Measurements from ENCODE around the gene CRB3.

The CRB3 gene

GRCh38 chr19:6448045-6448444 is 16.0 kb upstream of the CRB3 start:
- H3K4me3 ChIP-seq (ENCODE audit: low read depth, low read length): no peak overlapping the region
- ChIA-PET CTCF (no interaction called here), POLR2A (no interaction called here)
- no peak for DNase-seq (ENCODE audit: low read depth, low spot score)
- no peak for TF ChIP-seq CTCF (IDR thresholded peaks at IDR 0.05; ENCODE audit: insufficient read depth, low read length, missing control alignments)

GRCh38 chr19:6450166-6450565 is 13.9 kb upstream of the CRB3 start:
- DNase-seq (ENCODE audit: low read depth, low spot score): no peak
- CTCF ChIA-PET: no interaction called here

GRCh38 chr19:6451583-6452222 is 12.4 kb upstream of the CRB3 start:
- DNase-seq (ENCODE audit: low read depth, low spot score): no peak
- no peak overlapping the region for H3K4me3 ChIP-seq (ENCODE audit: low read depth, low read length)
- ChIA-PET CTCF (no interaction called here), POLR2A (no interaction called here)
- no peak for TF ChIP-seq CTCF (IDR thresholded peaks at IDR 0.05; ENCODE audit: insufficient read depth, low read length, missing control alignments)

More at GRCh38 chr19:6450166-6450565, 13.9 kb upstream of the CRB3 start:
- no peak overlapping the region for H3K4me3 ChIP-seq (ENCODE audit: low read depth, low read length)
- no peak for TF ChIP-seq CTCF (IDR thresholded peaks at IDR 0.05; ENCODE audit: insufficient read depth, low read length, missing control alignments)
- POLR2A ChIA-PET: no interaction called here

- ChIA-PET CTCF (no interaction called here), POLR2A (no interaction called here)
- no peak overlapping the region for H3K4me3 ChIP-seq (ENCODE audit: low read depth, low read length)
- TF ChIP-seq CTCF (IDR thresholded peaks at IDR 0.05; ENCODE audit: insufficient read depth, low read length, missing control alignments): no peak
- DNase-seq (ENCODE audit: low read depth, low spot score): no peak
Observed at GRCh38 chr19:6452223-6452614, 11.9 kb upstream of the CRB3 start.

- no peak for TF ChIP-seq CTCF (IDR thresholded peaks at IDR 0.05; ENCODE audit: insufficient read depth, low read length, missing control alignments)
- CTCF ChIA-PET: no interaction called here
- no peak for DNase-seq (ENCODE audit: low read depth, low spot score)
- POLR2A ChIA-PET: no interaction called here
- H3K4me3 ChIP-seq (ENCODE audit: low read depth, low read length): no peak overlapping the region
Observed at GRCh38 chr19:6452899-6453298, 11.2 kb upstream of the CRB3 start.

GRCh38 chr19:6453951-6454565 is 10.0 kb upstream of the CRB3 start:
- TF ChIP-seq CTCF (IDR thresholded peaks at IDR 0.05; ENCODE audit: insufficient read depth, low read length, missing control alignments): no peak
- no peak overlapping the region for H3K4me3 ChIP-seq (ENCODE audit: low read depth, low read length)
- no peak for DNase-seq (ENCODE audit: low read depth, low spot score)
- CTCF ChIA-PET: no interaction called here
- POLR2A ChIA-PET: no interaction called here

All from AG04449 (cell line).